Heart left ventricle (tissue), 16 donors: ENCODE measurements around the gene CLMN. TPM values are rescaled to one million over a fixed set of nuclear protein-coding genes. Genes with fewer than 3 reads are reported as not detected.

Experiments used
- ATAC-seq, 4 donors: fragments of 200-7000 bp; cut with Tn5 transposase; one replicate each; pipeline ENCODE4 v1.9.1; 2020 to 2022; ENCODE audit warnings: moderate library complexity in 4 of 4, mild to moderate bottlenecking in 3 of 4, moderate number of reproducible peaks in 1 of 4
- DNase-seq, 5 donors: peaks; one replicate each; pipeline ENCODE4 v3.0.0-alpha.2; 2020
- H3K27ac ChIP-seq, 12 donors: fragments of 200-600 bp; sonication (generic) in 4 of 12; one replicate each; pipeline versions ENCODE4 v1.5.0 to v1.8.0; 2016 to 2022; ENCODE audit warnings: mild to moderate bottlenecking in 2 of 12
- H3K27me3 ChIP-seq, 9 donors: fragments of 200-600 bp; sonication (generic) in 2 of 9; one replicate each; pipeline versions ENCODE4 v1.5.1 to v1.8.0; 2016 to 2022; ENCODE audit warnings: mild to moderate bottlenecking in 3 of 9
- H3K36me3 ChIP-seq, 9 donors: fragments of 200-600 bp; sonication (generic) in 2 of 9; one replicate each; pipeline versions ENCODE4 v1.5.0 to v1.8.0; 2018 to 2022; ENCODE audit warnings: mild to moderate bottlenecking in 2 of 9
- H3K4me1 ChIP-seq, 12 donors: fragments of 200-600 bp; sonication (generic) in 4 of 12; one replicate each; pipeline versions ENCODE4 v1.5.0 to v1.8.0; 2016 to 2022; ENCODE audit warnings: mild to moderate bottlenecking in 3 of 12
- H3K4me3 ChIP-seq, 12 donors: fragments of 200-600 bp; sonication (generic) in 4 of 12; one replicate each; pipeline versions ENCODE4 v1.5.0 to v1.8.0; 2017 to 2022; ENCODE audit warnings: mild to moderate bottlenecking in 9 of 12, moderate library complexity in 4 of 12
- H3K9me3 ChIP-seq, 12 donors: fragments of 200-600 bp; sonication (generic) in 4 of 12; one replicate each; pipeline versions ENCODE4 v1.5.0 to v1.8.0; 2016 to 2022; ENCODE audit warnings: mild to moderate bottlenecking in 1 of 12
- POLR2A ChIP-seq, 2 donors: fragments of 450-650 bp; IDR thresholded peaks; one replicate each; pipeline ENCODE4 v1.6.1; 2017; ENCODE audit warnings: antibody characterized with exemption in 2 of 2, mild to moderate bottlenecking in 2 of 2, moderate library complexity in 2 of 2
- WGBS, 4 donors: extraction: QIAGEN DNeasy Blood & Tissue Kit in 2 of 4; methylation state at CpG; one replicate each; pipeline versions ENCODE4 v1.1.5 to v1.1.7; 2013 to 2018; 5-methylcytosine and 5-hydroxymethylcytosine counted together
- intact Hi-C, 10 donors: fragments of 100-400 bp; cut with DNase I; formaldehyde crosslinking; loops; one replicate each; pipeline versions ENCODE4 v1.11.1 to v1.14.2; 2022
- polyA plus RNA-seq, 2 donors: library from polyadenylated mRNA; stranded (reverse); fragments of 200-250 nt; gene quantifications; one replicate each; pipeline ENCODE4 v1.2.3, GENCODE V29; 2013
- total RNA-seq, 9 donors: library from RNA; depleted of rRNA in 2 of 9; stranded (reverse); fragments of >200 nt in 2 of 9; fragmentation: NEBNext Ultra II Directional in 3 of 9; extraction: Animal tissue kit (Norgen Biotek cat#: 25700) in 3 of 9; gene quantifications; one replicate each; pipeline versions ENCODE4 v1.1.0 to v1.2.4, GENCODE V29; 2016 to 2023
- TF ChIP-seq, protein P1 (sequence below), 12 donors: fragments of 200-600 bp; sonication (generic) in 4 of 12; IDR thresholded peaks; one replicate each; pipeline versions ENCODE4 v1.5.0 to v1.8.0; 2018 to 2022; ENCODE audit warnings: antibody characterized with exemption in 12 of 12, mild to moderate bottlenecking in 5 of 12
- donor health status: ischemic (EF 13 %, LVEDD 7.1; RV severe dilation, severe dysfunction).
- donor health status: healthy with polysubstance abuse.
- donor health status: DM: no; HTN: yes; CAD: no.
- donor health status: DM: no; HTN: no; CAD: no.
- donor health status: ischemic (EF 25% LVEDD 6.9; RV normal size, moderate dysfunction).
- donor health status: ischemic (EF 25% LVEDD 5.7; RV mildly dilated, moderate dysfunction).
- donor health status: healthy.
- donor health status: DM: yes; HTN: yes; CAD: no.
- donor health status: ischemic (EF 35%, LVEDD 5.7; RV mildly dilated, moderate dysfunction).
- donor health status: nonischemic (EF 11% LVEDD 7.7; RV severe dilation, severe dysfunction).
- donor health status: DM: yes; HTN: yes; CAD: no.
- donor health status: PGD.
- donor health status: ischemic (EF 29% LVEDD 5.4; RV normal size, mild dysfunction).
- donor health status: nonischemic (EF 23%, LVEDD 6.1; RV moderate dilation, normal function).

Gene CLMN
- total and polyA plus RNA-seq, 11 donors, result 3.1 to 10.2 (median 6.7) TPM

GRCh38 chr14:95327558-95328374 is 8.1 kb upstream of the CLMN start:
- H3K27me3 ChIP-seq, result peaks cover 0 to 3% (median 0%) of the 10 kb centered on the region in 9 donors
- no peak overlapping the region for H3K27ac ChIP-seq
- H3K4me3 ChIP-seq, result no peak overlapping the region
- DNase-seq, result no peak
- no peaks in the 10 kb centered on the region for H3K9me3 ChIP-seq
- ATAC-seq, result no peak
- H3K4me1 ChIP-seq, result peaks cover 0 to 4% (median 0%) of the 10 kb centered on the region in 12 donors
- TF ChIP-seq POLR2A (IDR thresholded peaks at IDR 0.05), result no peak
- TF ChIP-seq, protein P1, sequence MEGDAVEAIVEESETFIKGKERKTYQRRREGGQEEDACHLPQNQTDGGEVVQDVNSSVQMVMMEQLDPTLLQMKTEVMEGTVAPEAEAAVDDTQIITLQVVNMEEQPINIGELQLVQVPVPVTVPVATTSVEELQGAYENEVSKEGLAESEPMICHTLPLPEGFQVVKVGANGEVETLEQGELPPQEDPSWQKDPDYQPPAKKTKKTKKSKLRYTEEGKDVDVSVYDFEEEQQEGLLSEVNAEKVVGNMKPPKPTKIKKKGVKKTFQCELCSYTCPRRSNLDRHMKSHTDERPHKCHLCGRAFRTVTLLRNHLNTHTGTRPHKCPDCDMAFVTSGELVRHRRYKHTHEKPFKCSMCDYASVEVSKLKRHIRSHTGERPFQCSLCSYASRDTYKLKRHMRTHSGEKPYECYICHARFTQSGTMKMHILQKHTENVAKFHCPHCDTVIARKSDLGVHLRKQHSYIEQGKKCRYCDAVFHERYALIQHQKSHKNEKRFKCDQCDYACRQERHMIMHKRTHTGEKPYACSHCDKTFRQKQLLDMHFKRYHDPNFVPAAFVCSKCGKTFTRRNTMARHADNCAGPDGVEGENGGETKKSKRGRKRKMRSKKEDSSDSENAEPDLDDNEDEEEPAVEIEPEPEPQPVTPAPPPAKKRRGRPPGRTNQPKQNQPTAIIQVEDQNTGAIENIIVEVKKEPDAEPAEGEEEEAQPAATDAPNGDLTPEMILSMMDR (IDR thresholded peaks at IDR 0.05), result no peak
- no peaks in the 10 kb centered on the region for H3K36me3 ChIP-seq
- 84 to 91% (median 90%) methylated on average over 12 to 13 of the region's 13 CpGs for WGBS, 4 donors
- intact Hi-C loops, result no loop called here

DNA sequence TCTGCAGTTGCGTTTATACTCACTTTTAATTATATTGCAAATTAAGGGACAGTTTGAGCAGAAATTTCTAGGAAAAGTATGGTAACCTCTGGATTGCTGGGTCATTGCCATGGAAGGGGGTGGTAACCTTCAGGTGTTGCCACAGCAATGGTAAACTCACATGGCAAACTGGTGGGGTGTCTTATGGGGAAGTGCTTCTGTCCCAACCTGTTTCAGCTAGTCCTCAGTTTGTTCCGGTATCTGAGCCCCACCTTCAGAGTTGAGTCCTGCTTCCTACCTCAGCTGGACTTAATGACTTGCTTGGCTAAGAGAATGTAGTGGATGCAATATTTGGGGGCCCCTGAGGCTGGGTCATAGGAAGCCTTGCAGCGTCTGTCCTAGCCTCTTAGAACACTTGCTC is 7.3 kb upstream of the CLMN start:
- TF ChIP-seq, protein P1 (IDR thresholded peaks at IDR 0.05), result no peak
- no peak for TF ChIP-seq POLR2A (IDR thresholded peaks at IDR 0.05)
- Histone ChIP-seq H3K27ac (no peak overlapping the region), H3K4me1 (peaks cover 0 to 10% (median 0%) of the 10 kb centered on the region in 12 donors), H3K27me3 (peaks cover 0 to 3% (median 0%) of the 10 kb centered on the region in 9 donors), H3K36me3 (no peaks in the 10 kb centered on the region), H3K4me3 (no peak overlapping the region), H3K9me3 (no peaks in the 10 kb centered on the region)
- no peak for DNase-seq
- ATAC-seq, result no peak
- WGBS, 4 donors, result 83 to 92% (median 88%) methylated on average over 3 of the region's 3 CpGs
- intact Hi-C loops, result no loop called here

DNA sequence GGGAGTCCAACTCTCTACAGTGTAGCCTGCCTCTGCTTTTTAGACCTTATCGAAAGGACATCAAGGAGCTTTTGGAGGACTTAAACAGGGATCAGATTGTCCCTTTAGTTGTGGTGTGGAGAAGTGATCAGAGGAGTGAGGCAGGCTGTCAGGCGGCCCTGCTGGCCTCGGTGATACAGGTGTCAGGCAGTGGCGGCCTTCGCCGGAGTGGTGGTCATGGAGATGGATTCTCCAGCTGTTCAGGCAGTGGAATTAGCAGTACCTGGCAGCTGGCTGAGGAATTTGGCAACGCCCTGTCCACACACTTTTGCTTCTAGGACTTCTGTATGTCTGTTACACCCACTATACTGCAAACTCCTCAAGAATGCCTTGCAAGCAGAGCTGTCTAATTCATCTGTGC is 4.2 kb upstream of the CLMN start:
- Histone ChIP-seq H3K4me3 (no peak overlapping the region), H3K4me1 (peaks cover 0 to 33% (median 6%) of the 10 kb centered on the region in 12 donors), H3K9me3 (no peaks in the 10 kb centered on the region), H3K27me3 (no peaks in the 10 kb centered on the region), H3K27ac (no peak overlapping the region), H3K36me3 (no peaks in the 10 kb centered on the region)
- no peak for DNase-seq
- ATAC-seq, result no peak
- intact Hi-C loops, result loop anchor here in 2 of 10 donors (5.0 kb wide), 3 partner anchors 63 to 103 kb away; no protein-coding TSS in a partner anchor
- TF ChIP-seq, protein P1 (IDR thresholded peaks at IDR 0.05), result no peak
- TF ChIP-seq POLR2A (IDR thresholded peaks at IDR 0.05), result no peak
- 76 to 82% (median 79%) methylated on average over 7 of the region's 7 CpGs for WGBS, 4 donors

- intact Hi-C loops, result loop anchor here in 2 of 10 donors (5.0 kb wide), 3 partner anchors 64 to 104 kb away; no protein-coding TSS in a partner anchor
- Histone ChIP-seq H3K9me3 (no peaks in the 10 kb centered on the region), H3K4me3 (no peak overlapping the region), H3K4me1 (peaks cover 0 to 38% (median 6%) of the 10 kb centered on the region in 12 donors), H3K27ac (peak overlapping the region in 1 of 12 donors; percentile 35), H3K27me3 (no peaks in the 10 kb centered on the region), H3K36me3 (no peaks in the 10 kb centered on the region)
- TF ChIP-seq, protein P1 (IDR thresholded peaks at IDR 0.05), result no peak
- DNase-seq, result no peak
- no peak for ATAC-seq
- WGBS, 4 donors, result 88 to 93% (median 92%) methylated on average over 6 of the region's 6 CpGs
Measured at GRCh38 chr14:95323361-95323760, 3.7 kb upstream of the CLMN start.
